K562 (cell line): ENCODE data around the gene ARHGEF16. TPM values are rescaled to one million over a fixed set of nuclear protein-coding genes. Genes with fewer than 3 reads are reported as not detected.

ENCODE experiments used
- ATAC-seq: fragments of 200-7000 bp; cut with Tn5 transposase; 3 replicates; pipeline ENCODE4 v1.9.1; 2020; ENCODE audit warnings: moderate library complexity
- BruUV-seq: library from RNA; stranded (reverse); fragments of 400-500 nt; replicated peaks from 2 replicates; lab custom pipeline; 2021; lab: Mats Ljungman, UMichigan
- CTCF ChIA-PET: fragments of 300-600 bp; formaldehyde crosslinking; extraction: SDS; loops from one replicate; lab custom pipeline; 2021; ENCODE audit warnings: low intra/inter-chr PET ratio; lab: Yijun Ruan, JAX
- POLR2A ChIA-PET: fragments of 300-600, 350-650 bp; sonication (Branson Sonifier 250); formaldehyde crosslinking; extraction: SDS; loops from one replicate; lab custom pipeline; 2021; ENCODE audit warnings: antibody characterized with exemption, inconsistent platforms; lab: Yijun Ruan, JAX
- DNase-seq, 4 experiments: peaks; one replicate each; pipeline versions ENCODE4 v3.0.0 to v3.0.0-alpha.2; 2011 to 2018; ENCODE audit warnings: low spot score in 3 of 4, mixed read lengths in 3 of 4; ENCODE audit errors: extremely low read depth in 1 of 4
- FAIRE-seq: peaks from 2 replicates; lab custom pipeline; 2011; peaks lifted over from hg19 to GRCh38; lab: Jason Lieb, UNC
- H2AFZ ChIP-seq: 2 replicates; pipeline ENCODE4 v1.6.0; 2011; ENCODE audit warnings: low read depth, low read length, control low read depth, inconsistent platforms
- H3K27ac ChIP-seq: fragments of 200-600 bp; 3 replicates; pipeline ENCODE4 v1.8.0; 2011; ENCODE audit warnings: low read depth, mild to moderate bottlenecking, control low read depth, inconsistent platforms, low read length, moderate library complexity, mixed read lengths; ENCODE audit errors: extremely low read depth
- H3K27me3 ChIP-seq, 2 experiments: fragments of 300-600 bp in 1 of 2; 2 replicates in 1 of 2; 3 replicates in 1 of 2; pipeline versions ENCODE4 v1.6.0 to v1.8.0; 2011; ENCODE audit warnings: inconsistent platforms in 2 of 2, low read length in 2 of 2, mild to moderate bottlenecking in 1 of 2, mixed read lengths in 1 of 2, moderate library complexity in 1 of 2; ENCODE audit not compliant: control insufficient read depth in 2 of 2, insufficient read depth in 2 of 2
- H3K36me3 ChIP-seq: fragments of 300-600 bp; 3 replicates; pipeline ENCODE4 v1.8.0; 2011; ENCODE audit warnings: mild to moderate bottlenecking, low read length, inconsistent platforms; ENCODE audit not compliant: control insufficient read depth, insufficient read depth
- H3K4me1 ChIP-seq, 2 experiments: fragments of 200-600 bp in 1 of 2; replicated peaks in 1 of 2; 2 replicates in 1 of 2; 3 replicates in 1 of 2; pipeline versions ENCODE4 v1.5.1 to v1.8.0; 2011; ENCODE audit warnings: inconsistent platforms in 2 of 2, low read length in 2 of 2, mild to moderate bottlenecking in 1 of 2, mixed read lengths in 1 of 2, moderate library complexity in 1 of 2; ENCODE audit not compliant: control insufficient read depth in 2 of 2, insufficient read depth in 2 of 2
- H3K4me2 ChIP-seq: 2 replicates; pipeline ENCODE4 v1.6.1; 2011; ENCODE audit warnings: low read length, control low read depth, inconsistent platforms, mixed read lengths; ENCODE audit not compliant: insufficient read depth
- H3K4me3 ChIP-seq: fragments of 200-600 bp; sonication (generic), shearing (Covaris generic); 2 replicates; pipeline ENCODE4 v1.5.1; 2016; ENCODE audit warnings: control low read depth, inconsistent platforms
- H3K79me2 ChIP-seq: fragments of 200-600 bp; 3 replicates; pipeline ENCODE4 v1.8.0; 2011; ENCODE audit warnings: low read length, inconsistent platforms; ENCODE audit not compliant: control insufficient read depth, insufficient read depth
- H3K9ac ChIP-seq, 2 experiments: 2 replicates each; pipeline versions ENCODE4 v1.6.0 to v1.6.1; 2011; ENCODE audit warnings: low read depth in 2 of 2, low read length in 2 of 2, control low read depth in 1 of 2, inconsistent platforms in 1 of 2, mild to moderate bottlenecking in 1 of 2, mixed read lengths in 1 of 2; ENCODE audit not compliant: insufficient read depth in 1 of 2
- H3K9me1 ChIP-seq: one replicate; pipeline ENCODE4 v1.6.0; 2011; ENCODE audit warnings: inconsistent platforms, mild to moderate bottlenecking, low read length, moderate library complexity; ENCODE audit not compliant: control insufficient read depth, insufficient read depth
- H3K9me3 ChIP-seq: replicated peaks from 2 replicates; pipeline ENCODE4 v1.5.1; 2011; ENCODE audit warnings: low read depth, low read length, inconsistent platforms; ENCODE audit not compliant: control insufficient read depth, insufficient read depth
- H4K20me1 ChIP-seq: replicated peaks from 2 replicates; pipeline ENCODE4 v1.6.1; 2011; ENCODE audit warnings: low read length, inconsistent platforms, mixed read lengths; ENCODE audit not compliant: control insufficient read depth, insufficient read depth
- EP300 ChIP-seq: IDR thresholded peaks from 2 replicates; pipeline ENCODE4 v1.6.1; 2012; ENCODE audit warnings: low read length, improper control_type of control experiment
- HDAC3 ChIP-seq: fragments of 450-650 bp; IDR thresholded peaks from 2 replicates; pipeline ENCODE4 v1.6.1; 2018; ENCODE audit warnings: borderline replicate concordance, mild to moderate bottlenecking, moderate library complexity; ENCODE audit not compliant: partially characterized antibody
- HEY1 ChIP-seq: fragments of 250-450 bp; sonication (Bioruptor Pico); IDR thresholded peaks from 2 replicates; pipeline ENCODE4 v1.5.0; 2020; ENCODE audit warnings: mild to moderate bottlenecking, moderate library complexity, borderline replicate concordance
- IRF2 ChIP-seq: sonication (generic); formaldehyde crosslinking; IDR thresholded peaks from 2 replicates; pipeline ENCODE4 v1.8.1; 2022; ENCODE audit warnings: mild to moderate bottlenecking, missing genetic modification reagents
- NFATC3 ChIP-seq: fragments of 450-650 bp; IDR thresholded peaks from 2 replicates; pipeline ENCODE4 v1.6.1; 2017; ENCODE audit warnings: mild to moderate bottlenecking
- NFYB ChIP-seq: IDR thresholded peaks from 2 replicates; pipeline ENCODE4 v1.6.1; 2011; ENCODE audit warnings: mild to moderate bottlenecking, moderate library complexity; ENCODE audit not compliant: insufficient read length; ENCODE audit errors: extremely low read depth
- POLR2G ChIP-seq: fragments of 200-400 bp; formaldehyde crosslinking; IDR thresholded peaks from 2 replicates; pipeline ENCODE4 v1.6.1; 2017; ENCODE audit warnings: low read depth, mild to moderate bottlenecking, antibody characterized with exemption, low read length, moderate library complexity
- STAT6 ChIP-seq: sonication (generic); formaldehyde crosslinking; IDR thresholded peaks from 2 replicates; pipeline ENCODE4 v1.8.1; 2023; ENCODE audit warnings: mild to moderate bottlenecking, missing genetic modification reagents
- ZNF146 ChIP-seq: IDR thresholded peaks from one replicate; pipeline ENCODE4 v1.6.1; 2018; ENCODE audit warnings: missing compliant biosample characterization; ENCODE audit not compliant: unreplicated experiment
- WGBS: fragments of 100-300 bp; shearing (Covaris generic); methylation state at CpG from one replicate; pipeline ENCODE4 v1.1.6; 2016; ENCODE audit warnings: low coverage, mixed read lengths; ENCODE audit not compliant: insufficient coverage; ENCODE audit errors: missing lambda C conversion rate; 5-methylcytosine and 5-hydroxymethylcytosine counted together
- in situ Hi-C: fragments of 300-500 bp; cut with MboI; formaldehyde crosslinking; loops from 4 replicates; pipeline ENCODE4 v1.15.0; 2018; ENCODE audit warnings: inconsistent platforms, mixed read lengths
- intact Hi-C: fragments of 100-400 bp; cut with micrococcal nuclease; formaldehyde crosslinking; loops from 2 replicates; pipeline ENCODE4 v1.14.2; 2022
- polyA plus RNA-seq, 8 experiments: library from polyadenylated mRNA; depleted of rRNA in 4 of 8; stranded (reverse) in 5 of 8; unstranded in 3 of 8; fragments of >200 nt; fragmentation: Nextera tagmentation in 2 of 8; fragmentation: Illumina TruSeq in 1 of 8; extraction: Ambion mirVana in 2 of 8; extraction: Trizol in 1 of 8; gene quantifications; 2 replicates each; pipeline versions ENCODE4 v1.2.1 to v1.2.3, GENCODE V29; 2011 to 2014; ENCODE audit warnings: inconsistent platforms in 1 of 8, missing spikeins in 1 of 8
- total RNA-seq, 7 experiments: library from RNA; depleted of rRNA in 6 of 7; stranded (reverse); fragments of >200 nt in 6 of 7; fragmentation: Illumina TruSeq in 2 of 7; extraction: Trizol in 2 of 7; gene quantifications; 2 replicates each; pipeline versions ENCODE4 v1.2.1 to v1.2.3, GENCODE V29; 2011 to 2021; ENCODE audit warnings: low replicate concordance in 1 of 7
- TF ChIP-seq, protein P1 (sequence below): fragments of 450-650 bp; IDR thresholded peaks from 2 replicates; pipeline ENCODE4 v1.6.1; 2016; ENCODE audit warnings: low read depth

Gene ARHGEF16
- total and polyA plus RNA-seq, 9 of the 15 experiments (the other 6 are each of a cell fraction or from before 2014, with no cell fraction given) = 0.15 to 1.2 (median 0.49) TPM; not detected in 2

DNA sequence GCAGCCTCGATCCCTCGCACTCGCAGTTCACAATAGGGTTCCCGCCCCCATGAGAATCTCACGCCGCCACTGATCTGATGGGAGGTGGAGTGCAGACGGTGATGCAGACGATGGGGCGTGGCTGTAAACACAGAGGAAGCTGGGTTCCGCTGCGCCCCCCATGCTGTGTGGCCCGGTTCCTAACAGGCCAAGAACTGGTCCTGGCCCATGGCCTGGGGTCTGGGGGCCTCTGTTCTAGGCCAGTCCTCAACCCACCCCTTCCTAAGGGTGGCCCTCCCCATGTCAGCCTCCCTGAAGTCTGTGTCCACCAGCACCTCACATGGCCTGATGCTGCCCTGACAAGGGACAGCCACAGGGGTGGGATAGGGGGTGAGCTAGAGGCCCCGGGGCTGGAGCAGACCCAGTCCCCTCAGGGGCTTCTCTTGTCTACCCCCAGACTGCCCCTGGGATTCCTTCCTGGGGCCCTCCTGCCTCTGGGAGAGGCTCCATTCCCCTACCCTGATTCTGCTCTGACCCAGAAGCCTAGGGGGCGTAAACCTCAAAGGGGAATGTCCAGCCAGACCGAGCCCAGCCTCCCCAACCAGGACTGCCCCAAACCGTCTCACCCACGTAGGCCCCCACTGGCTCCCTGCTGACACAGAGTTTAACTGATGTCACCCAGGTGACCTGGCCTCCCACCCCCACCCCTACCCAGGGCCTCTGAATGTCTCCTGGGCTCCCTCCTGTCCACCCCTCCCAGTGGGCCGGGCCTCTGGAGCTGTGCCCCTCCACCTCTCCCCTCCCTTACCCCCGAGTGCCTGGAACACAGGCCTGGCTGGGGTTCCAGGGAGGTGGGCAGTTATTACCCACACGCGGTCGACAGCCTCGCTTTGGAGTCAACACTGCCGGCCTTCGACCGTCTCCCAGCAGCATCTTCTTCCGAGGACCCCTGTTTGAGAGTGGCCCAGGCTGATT is 14.8 kb upstream of the ARHGEF16 start:
- DNase-seq (no peak), ATAC-seq (no peak; the same call in 2 of the 3 replicates), FAIRE-seq (no peak)
- peaks cover 48 to 73% of the 10 kb centered on the region in 2 experiments for H3K27me3 ChIP-seq
- in situ Hi-C loops (loop anchor here (5.0 kb wide), 1 partner anchor 183 kb away; no protein-coding TSS in a partner anchor), intact Hi-C loops (no loop called here)
- H3K79me2 ChIP-seq = no peaks in the 10 kb centered on the region
- H3K9me3 ChIP-seq = no peaks in the 10 kb centered on the region
- no TSS peak for BruUV-seq
- CTCF ChIA-PET = no interaction called here
- H2AFZ ChIP-seq = no peak overlapping the region
- H3K4me3 ChIP-seq = no peak overlapping the region
- H3K9me1 ChIP-seq = no peaks in the 10 kb centered on the region
- POLR2A ChIA-PET = no interaction called here
- H3K36me3 ChIP-seq = no peaks in the 10 kb centered on the region
- peaks cover 0 to 9% of the 10 kb centered on the region in 2 experiments; a peak in 1 of 5 replicates for H3K4me1 ChIP-seq
- no peak overlapping the region for H3K4me2 ChIP-seq
- H3K27ac ChIP-seq = no peak overlapping the region
- H4K20me1 ChIP-seq = peaks cover 3% of the 10 kb centered on the region
- H3K9ac ChIP-seq = no peak overlapping the region
- WGBS = 1% methylated on average over 22 of the region's 27 CpGs
- TF ChIP-seq ZNF146 (CRISPR knock-in tag) = no peak
- no peak for TF ChIP-seq NFYB
- TF ChIP-seq HDAC3 = no peak
- TF ChIP-seq HEY1 = no peak
- TF ChIP-seq POLR2G = no peak
- TF ChIP-seq EP300 = no peak
- TF ChIP-seq, protein P1, sequence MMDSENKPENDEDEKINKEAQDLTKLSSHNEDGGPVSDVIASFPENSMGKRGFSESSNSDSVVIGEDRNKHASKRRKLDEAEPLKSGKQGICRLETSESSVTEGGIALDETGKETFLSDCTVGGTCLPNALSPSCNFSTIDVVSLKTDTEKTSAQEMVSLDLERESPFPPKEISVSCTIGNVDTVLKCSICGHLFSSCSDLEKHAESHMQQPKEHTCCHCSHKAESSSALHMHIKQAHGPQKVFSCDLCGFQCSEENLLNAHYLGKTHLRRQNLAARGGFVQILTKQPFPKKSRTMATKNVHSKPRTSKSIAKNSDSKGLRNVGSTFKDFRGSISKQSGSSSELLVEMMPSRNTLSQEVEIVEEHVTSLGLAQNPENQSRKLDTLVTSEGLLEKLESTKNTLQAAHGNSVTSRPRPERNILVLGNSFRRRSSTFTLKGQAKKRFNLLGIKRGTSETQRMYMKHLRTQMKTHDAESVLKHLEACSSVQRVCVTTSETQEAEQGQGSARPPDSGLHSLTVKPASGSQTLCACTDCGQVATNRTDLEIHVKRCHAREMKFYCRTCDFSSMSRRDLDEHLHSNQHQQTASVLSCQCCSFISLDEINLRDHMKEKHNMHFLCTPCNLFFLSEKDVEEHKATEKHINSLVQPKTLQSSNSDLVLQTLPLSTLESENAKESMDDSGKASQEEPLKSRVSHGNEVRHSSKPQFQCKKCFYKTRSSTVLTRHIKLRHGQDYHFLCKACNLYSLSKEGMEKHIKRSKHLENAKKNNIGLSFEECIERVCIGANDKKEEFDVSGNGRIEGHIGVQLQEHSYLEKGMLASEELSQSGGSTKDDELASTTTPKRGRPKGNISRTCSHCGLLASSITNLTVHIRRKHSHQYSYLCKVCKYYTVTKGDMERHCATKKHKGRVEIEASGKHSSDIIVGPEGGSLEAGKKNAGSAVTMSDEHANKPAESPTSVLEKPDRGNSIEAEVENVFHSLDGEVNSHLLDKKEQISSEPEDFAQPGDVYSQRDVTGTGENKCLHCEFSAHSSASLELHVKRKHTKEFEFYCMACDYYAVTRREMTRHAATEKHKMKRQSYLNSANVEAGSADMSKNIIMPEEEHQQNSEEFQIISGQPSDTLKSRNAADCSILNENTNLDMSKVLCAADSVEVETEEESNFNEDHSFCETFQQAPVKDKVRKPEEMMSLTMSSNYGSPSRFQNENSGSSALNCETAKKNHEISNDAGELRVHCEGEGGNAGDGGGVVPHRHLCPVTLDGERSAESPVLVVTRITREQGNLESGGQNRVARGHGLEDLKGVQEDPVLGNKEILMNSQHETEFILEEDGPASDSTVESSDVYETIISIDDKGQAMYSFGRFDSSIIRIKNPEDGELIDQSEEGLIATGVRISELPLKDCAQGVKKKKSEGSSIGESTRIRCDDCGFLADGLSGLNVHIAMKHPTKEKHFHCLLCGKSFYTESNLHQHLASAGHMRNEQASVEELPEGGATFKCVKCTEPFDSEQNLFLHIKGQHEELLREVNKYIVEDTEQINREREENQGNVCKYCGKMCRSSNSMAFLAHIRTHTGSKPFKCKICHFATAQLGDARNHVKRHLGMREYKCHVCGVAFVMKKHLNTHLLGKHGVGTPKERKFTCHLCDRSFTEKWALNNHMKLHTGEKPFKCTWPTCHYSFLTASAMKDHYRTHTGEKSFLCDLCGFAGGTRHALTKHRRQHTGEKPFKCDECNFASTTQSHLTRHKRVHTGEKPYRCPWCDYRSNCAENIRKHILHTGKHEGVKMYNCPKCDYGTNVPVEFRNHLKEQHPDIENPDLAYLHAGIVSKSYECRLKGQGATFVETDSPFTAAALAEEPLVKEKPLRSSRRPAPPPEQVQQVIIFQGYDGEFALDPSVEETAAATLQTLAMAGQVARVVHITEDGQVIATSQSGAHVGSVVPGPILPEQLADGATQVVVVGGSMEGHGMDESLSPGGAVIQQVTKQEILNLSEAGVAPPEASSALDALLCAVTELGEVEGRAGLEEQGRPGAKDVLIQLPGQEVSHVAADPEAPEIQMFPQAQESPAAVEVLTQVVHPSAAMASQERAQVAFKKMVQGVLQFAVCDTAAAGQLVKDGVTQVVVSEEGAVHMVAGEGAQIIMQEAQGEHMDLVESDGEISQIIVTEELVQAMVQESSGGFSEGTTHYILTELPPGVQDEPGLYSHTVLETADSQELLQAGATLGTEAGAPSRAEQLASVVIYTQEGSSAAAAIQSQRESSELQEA = no peak
- TF ChIP-seq NFATC3 = no peak
- no peak for TF ChIP-seq IRF2 (CRISPR knock-in tag)
- TF ChIP-seq STAT6 = no peak
